Measurements from ENCODE around the gene MRPS12.

MRPS12 gene

GRCh38 chr19:38931521-38931793, 713 bp downstream of the MRPS12 start:
- H2AFZ ChIP-seq (ENCODE audit: low read depth, low read length, severe bottlenecking), result no peak overlapping the region
- no peaks in the 10 kb centered on the region for H3F3A ChIP-seq (ENCODE audit: insufficient read depth)
- H3K9me2 ChIP-seq (replicated peaks; ENCODE audit: insufficient read depth, low read length), result no peaks in the 10 kb centered on the region
- H3K4me2 ChIP-seq (ENCODE audit: low read depth, low read length, poor library complexity, severe bottlenecking), result peak overlapping the region; percentile 58
- H3K79me2 ChIP-seq (ENCODE audit: insufficient read depth, low read length), result peaks cover 51% of the 10 kb centered on the region
- peak overlapping the region; percentile 72 for H3K9ac ChIP-seq (ENCODE audit: low read length)
- H3K27me3 ChIP-seq (ENCODE audit: low read length), result no peaks in the 10 kb centered on the region
- H3K36me3 ChIP-seq (ENCODE audit: low read length), result peaks cover 11% of the 10 kb centered on the region
- TF ChIP-seq, protein P1, sequence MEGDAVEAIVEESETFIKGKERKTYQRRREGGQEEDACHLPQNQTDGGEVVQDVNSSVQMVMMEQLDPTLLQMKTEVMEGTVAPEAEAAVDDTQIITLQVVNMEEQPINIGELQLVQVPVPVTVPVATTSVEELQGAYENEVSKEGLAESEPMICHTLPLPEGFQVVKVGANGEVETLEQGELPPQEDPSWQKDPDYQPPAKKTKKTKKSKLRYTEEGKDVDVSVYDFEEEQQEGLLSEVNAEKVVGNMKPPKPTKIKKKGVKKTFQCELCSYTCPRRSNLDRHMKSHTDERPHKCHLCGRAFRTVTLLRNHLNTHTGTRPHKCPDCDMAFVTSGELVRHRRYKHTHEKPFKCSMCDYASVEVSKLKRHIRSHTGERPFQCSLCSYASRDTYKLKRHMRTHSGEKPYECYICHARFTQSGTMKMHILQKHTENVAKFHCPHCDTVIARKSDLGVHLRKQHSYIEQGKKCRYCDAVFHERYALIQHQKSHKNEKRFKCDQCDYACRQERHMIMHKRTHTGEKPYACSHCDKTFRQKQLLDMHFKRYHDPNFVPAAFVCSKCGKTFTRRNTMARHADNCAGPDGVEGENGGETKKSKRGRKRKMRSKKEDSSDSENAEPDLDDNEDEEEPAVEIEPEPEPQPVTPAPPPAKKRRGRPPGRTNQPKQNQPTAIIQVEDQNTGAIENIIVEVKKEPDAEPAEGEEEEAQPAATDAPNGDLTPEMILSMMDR (IDR thresholded peaks at IDR 0.05; ENCODE audit: insufficient read depth, low read length, poor library complexity, severe bottlenecking), result no peak
- no peak for TF ChIP-seq EZH2phosphoT487 (conservative IDR thresholded peaks at IDR 0.05; ENCODE audit: low read length)
- peak overlapping the region; percentile 74 for H3K4me3 ChIP-seq (ENCODE audit: insufficient read depth, low read length, poor library complexity, severe bottlenecking)
- H4K20me1 ChIP-seq (ENCODE audit: low read depth, low read length), result no peaks in the 10 kb centered on the region
- H3K9me3 ChIP-seq (ENCODE audit: insufficient read depth, low read length), result peaks cover 6% of the 10 kb centered on the region; the same call in 1 of the 2 replicates
- H3K27ac ChIP-seq (ENCODE audit: low read depth, low read length), result no peak overlapping the region

- Histone ChIP-seq H3K9me3 (ENCODE audit: insufficient read depth, low read length) (peaks cover 6% of the 10 kb centered on the region; the same call in 1 of the 2 replicates), H4K20me1 (ENCODE audit: low read depth, low read length) (no peaks in the 10 kb centered on the region), H3K27me3 (ENCODE audit: low read length) (no peaks in the 10 kb centered on the region), H3K36me3 (ENCODE audit: low read length) (peaks cover 11% of the 10 kb centered on the region), H3K9me2 (replicated peaks; ENCODE audit: insufficient read depth, low read length) (no peaks in the 10 kb centered on the region), H3K4me2 (ENCODE audit: low read depth, low read length, poor library complexity, severe bottlenecking) (peak overlapping the region; percentile 58), H3K27ac (ENCODE audit: low read depth, low read length) (no peak overlapping the region), H3K9ac (ENCODE audit: low read length) (no peak overlapping the region), H3K4me3 (ENCODE audit: insufficient read depth, low read length, poor library complexity, severe bottlenecking) (no peak overlapping the region), H3K79me2 (ENCODE audit: insufficient read depth, low read length) (peaks cover 48% of the 10 kb centered on the region), H3F3A (ENCODE audit: insufficient read depth) (no peaks in the 10 kb centered on the region), H2AFZ (ENCODE audit: low read depth, low read length, severe bottlenecking) (no peak overlapping the region)
- TF ChIP-seq, protein P1 (IDR thresholded peaks at IDR 0.05; ENCODE audit: insufficient read depth, low read length, poor library complexity, severe bottlenecking), result no peak
- TF ChIP-seq EZH2phosphoT487 (conservative IDR thresholded peaks at IDR 0.05; ENCODE audit: low read length), result no peak
These were observed 1.9 kb downstream of the MRPS12 start for GRCh38 chr19:38932425-38933179.

DNA sequence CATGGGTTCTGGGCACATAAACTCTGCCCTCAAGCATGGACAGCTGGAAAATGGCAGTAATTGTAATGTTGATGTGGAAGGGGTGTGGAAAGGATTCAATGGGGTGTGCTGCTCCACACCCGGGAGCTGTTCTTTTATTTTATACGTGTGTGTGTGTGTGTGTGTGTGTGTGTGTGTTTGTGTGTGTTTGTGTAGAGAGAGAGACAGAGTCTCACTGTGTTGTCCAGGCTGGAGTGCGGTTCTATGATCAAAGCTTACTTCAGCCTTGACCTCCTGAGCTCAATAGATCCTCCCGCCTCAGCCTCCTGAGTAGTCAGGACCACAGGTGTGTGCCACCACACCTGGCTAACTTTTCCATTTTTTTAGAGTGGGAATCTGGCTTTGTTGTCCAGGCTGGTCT, 2.8 kb downstream of the MRPS12 start:
- Histone ChIP-seq H3K27me3 (ENCODE audit: low read length) (no peaks in the 10 kb centered on the region), H3F3A (ENCODE audit: insufficient read depth) (no peaks in the 10 kb centered on the region), H3K9ac (ENCODE audit: low read length) (no peak overlapping the region), H3K4me3 (ENCODE audit: insufficient read depth, low read length, poor library complexity, severe bottlenecking) (no peak overlapping the region), H3K9me2 (replicated peaks; ENCODE audit: insufficient read depth, low read length) (no peaks in the 10 kb centered on the region), H3K79me2 (ENCODE audit: insufficient read depth, low read length) (peaks cover 38% of the 10 kb centered on the region), H2AFZ (ENCODE audit: low read depth, low read length, severe bottlenecking) (no peak overlapping the region), H3K36me3 (ENCODE audit: low read length) (peaks cover 11% of the 10 kb centered on the region), H3K4me2 (ENCODE audit: low read depth, low read length, poor library complexity, severe bottlenecking) (no peak overlapping the region), H3K27ac (ENCODE audit: low read depth, low read length) (no peak overlapping the region), H3K9me3 (ENCODE audit: insufficient read depth, low read length) (peaks cover 6% of the 10 kb centered on the region; the same call in 1 of the 2 replicates), H4K20me1 (ENCODE audit: low read depth, low read length) (no peaks in the 10 kb centered on the region)
- TF ChIP-seq EZH2phosphoT487 (conservative IDR thresholded peaks at IDR 0.05; ENCODE audit: low read length), result no peak
- TF ChIP-seq, protein P1 (IDR thresholded peaks at IDR 0.05; ENCODE audit: insufficient read depth, low read length, poor library complexity, severe bottlenecking), result no peak
